SU-DHL-6 (cell line): ENCODE measurements around the gene PPP6R3.

Experiments used
- H2AFZ ChIP-seq: fragments of 200-600 bp; sonication (generic); 2 replicates; pipeline ENCODE4 v1.6.1; 2014; ENCODE audit warnings: low read depth, mild to moderate bottlenecking, moderate library complexity, mixed read lengths, antibody characterized with exemption, low read length; ENCODE audit not compliant: severe bottlenecking
- H3F3A ChIP-seq: fragments of 200-600 bp; shearing (Covaris generic); 2 replicates; pipeline ENCODE4 v1.6.0; 2016; ENCODE audit warnings: antibody characterized with exemption, mild to moderate bottlenecking; ENCODE audit not compliant: insufficient read depth
- H3K27ac ChIP-seq: fragments of 200-600 bp; sonication (generic); 2 replicates; pipeline ENCODE4 v1.5.1; 2016; ENCODE audit warnings: low read depth, mild to moderate bottlenecking, low read length, moderate library complexity, mixed read lengths
- H3K27me3 ChIP-seq: fragments of 200-600 bp; sonication (generic), shearing (Covaris generic); 2 replicates; pipeline ENCODE4 v1.6.0; 2014; ENCODE audit warnings: mild to moderate bottlenecking, low read length
- H3K36me3 ChIP-seq: fragments of 200-600 bp; sonication (generic); 2 replicates; pipeline ENCODE4 v1.6.1; 2014; ENCODE audit warnings: mild to moderate bottlenecking, low read length, mixed read lengths
- H3K4me2 ChIP-seq: fragments of 300-600, 200-600 bp; shearing (Covaris generic), sonication (generic); 2 replicates; pipeline ENCODE4 v1.6.0; 2014; ENCODE audit warnings: low read length, low read depth, mild to moderate bottlenecking; ENCODE audit not compliant: poor library complexity, severe bottlenecking
- H3K4me3 ChIP-seq: fragments of 200-600 bp; sonication (generic); 2 replicates; pipeline ENCODE4 v1.5.1; 2014; ENCODE audit warnings: antibody characterized with exemption, low read length, mild to moderate bottlenecking, mixed read lengths; ENCODE audit not compliant: insufficient read depth, poor library complexity, severe bottlenecking
- H3K79me2 ChIP-seq: fragments of 200-600 bp; sonication (generic); 2 replicates; pipeline ENCODE4 v1.6.1; 2014; ENCODE audit warnings: mild to moderate bottlenecking, low read length, moderate library complexity; ENCODE audit not compliant: insufficient read depth
- H3K9ac ChIP-seq: fragments of 200-600 bp; sonication (generic); 2 replicates; pipeline ENCODE4 v1.7.0; 2014; ENCODE audit warnings: mild to moderate bottlenecking, low read length
- H3K9me2 ChIP-seq: fragments of 200-600 bp; sonication (generic); replicated peaks from 2 replicates; pipeline ENCODE4 v1.6.1; 2014; ENCODE audit warnings: low read length; ENCODE audit not compliant: insufficient read depth
- H3K9me3 ChIP-seq: fragments of 200-600 bp; sonication (generic); 2 replicates; pipeline ENCODE4 v1.6.1; 2014; ENCODE audit warnings: low read length, mixed read lengths; ENCODE audit not compliant: insufficient read depth
- H4K20me1 ChIP-seq: fragments of 200-600 bp; sonication (generic); 2 replicates; pipeline ENCODE4 v1.6.1; 2014; ENCODE audit warnings: low read depth, mild to moderate bottlenecking, antibody characterized with exemption, low read length, moderate library complexity, mixed read lengths
- EZH2phosphoT487 ChIP-seq: fragments of 200-600 bp; sonication (generic), shearing (Covaris generic); conservative IDR thresholded peaks from 2 replicates; pipeline ENCODE4 v1.6.1; 2018; ENCODE audit warnings: mild to moderate bottlenecking, antibody characterized with exemption, low read length, moderate library complexity, mixed read lengths
- TF ChIP-seq, protein P1 (sequence below): fragments of 200-600 bp; sonication (generic); IDR thresholded peaks from one replicate; pipeline ENCODE4 v1.5.1; 2017; ENCODE audit warnings: antibody characterized with exemption, mild to moderate bottlenecking, low read length, moderate library complexity; ENCODE audit not compliant: insufficient read depth, poor library complexity, severe bottlenecking

PPP6R3 gene

GRCh38 chr11:68481579-68482240 is 21.2 kb downstream of the PPP6R3 start:
- H3K9ac ChIP-seq, result no peak overlapping the region
- no peak overlapping the region for H3K4me2 ChIP-seq
- H3K9me3 ChIP-seq, result no peaks in the 10 kb centered on the region
- H3K27me3 ChIP-seq, result no peaks in the 10 kb centered on the region
- no peaks in the 10 kb centered on the region for H3F3A ChIP-seq
- TF ChIP-seq EZH2phosphoT487, result no peak
- TF ChIP-seq, protein P1, sequence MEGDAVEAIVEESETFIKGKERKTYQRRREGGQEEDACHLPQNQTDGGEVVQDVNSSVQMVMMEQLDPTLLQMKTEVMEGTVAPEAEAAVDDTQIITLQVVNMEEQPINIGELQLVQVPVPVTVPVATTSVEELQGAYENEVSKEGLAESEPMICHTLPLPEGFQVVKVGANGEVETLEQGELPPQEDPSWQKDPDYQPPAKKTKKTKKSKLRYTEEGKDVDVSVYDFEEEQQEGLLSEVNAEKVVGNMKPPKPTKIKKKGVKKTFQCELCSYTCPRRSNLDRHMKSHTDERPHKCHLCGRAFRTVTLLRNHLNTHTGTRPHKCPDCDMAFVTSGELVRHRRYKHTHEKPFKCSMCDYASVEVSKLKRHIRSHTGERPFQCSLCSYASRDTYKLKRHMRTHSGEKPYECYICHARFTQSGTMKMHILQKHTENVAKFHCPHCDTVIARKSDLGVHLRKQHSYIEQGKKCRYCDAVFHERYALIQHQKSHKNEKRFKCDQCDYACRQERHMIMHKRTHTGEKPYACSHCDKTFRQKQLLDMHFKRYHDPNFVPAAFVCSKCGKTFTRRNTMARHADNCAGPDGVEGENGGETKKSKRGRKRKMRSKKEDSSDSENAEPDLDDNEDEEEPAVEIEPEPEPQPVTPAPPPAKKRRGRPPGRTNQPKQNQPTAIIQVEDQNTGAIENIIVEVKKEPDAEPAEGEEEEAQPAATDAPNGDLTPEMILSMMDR, result no peak
- no peak overlapping the region for H3K4me3 ChIP-seq
- H3K79me2 ChIP-seq, result peaks cover 99% of the 10 kb centered on the region
- H3K36me3 ChIP-seq, result peaks cover 3% of the 10 kb centered on the region; the same call in 1 of the 2 replicates
- H3K27ac ChIP-seq, result no peak overlapping the region
- no peaks in the 10 kb centered on the region for H3K9me2 ChIP-seq
- H4K20me1 ChIP-seq, result peaks cover 55% of the 10 kb centered on the region
- no peak overlapping the region for H2AFZ ChIP-seq

- no peak overlapping the region for H3K9ac ChIP-seq
- no peak overlapping the region for H3K4me3 ChIP-seq
- H4K20me1 ChIP-seq, result peaks cover 60% of the 10 kb centered on the region
- no peak overlapping the region for H2AFZ ChIP-seq
- TF ChIP-seq, protein P1, result no peak
- no peak for TF ChIP-seq EZH2phosphoT487
- H3K4me2 ChIP-seq, result no peak overlapping the region
- no peak overlapping the region for H3K27ac ChIP-seq
- peaks cover 100% of the 10 kb centered on the region for H3K79me2 ChIP-seq
- no peaks in the 10 kb centered on the region for H3K9me2 ChIP-seq
- no peaks in the 10 kb centered on the region for H3F3A ChIP-seq
- H3K36me3 ChIP-seq, result peaks cover 3% of the 10 kb centered on the region; the same call in 1 of the 2 replicates
- no peaks in the 10 kb centered on the region for H3K9me3 ChIP-seq
- H3K27me3 ChIP-seq, result no peaks in the 10 kb centered on the region
These were observed 28.1 kb downstream of the PPP6R3 start for GRCh38 chr11:68488623-68489022.

DNA sequence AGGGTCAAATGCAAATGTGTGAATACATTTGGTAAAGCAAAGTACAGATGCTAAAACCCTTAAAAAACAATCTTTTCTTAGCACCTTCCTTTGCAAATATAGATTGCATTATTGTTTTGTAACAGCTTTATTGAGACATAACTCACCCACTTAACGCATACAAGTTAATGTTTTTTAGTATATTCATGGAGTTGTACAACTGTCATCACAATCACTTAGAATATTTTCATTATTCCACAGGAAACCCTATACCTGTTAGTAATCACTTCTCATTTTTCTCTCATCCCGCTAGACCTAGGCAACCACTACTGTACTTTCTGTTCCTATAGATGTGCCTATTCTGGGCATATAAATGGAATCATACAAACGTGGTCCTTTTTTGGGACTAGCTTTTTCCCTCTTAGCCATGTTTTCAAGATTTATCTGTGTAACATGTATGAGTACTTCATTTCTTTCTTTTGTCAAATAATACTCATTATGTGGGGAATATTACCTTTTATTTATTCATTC is 34.7 kb downstream of the PPP6R3 start:
- Histone ChIP-seq H3F3A (no peaks in the 10 kb centered on the region; the same call in 1 of the 2 replicates), H3K27me3 (no peaks in the 10 kb centered on the region), H4K20me1 (peaks cover 58% of the 10 kb centered on the region), H3K4me2 (peak overlapping the region; percentile 7), H3K9me3 (no peaks in the 10 kb centered on the region), H3K36me3 (peaks cover 3% of the 10 kb centered on the region; the same call in 1 of the 2 replicates), H3K27ac (no peak overlapping the region), H2AFZ (no peak overlapping the region), H3K4me3 (no peak overlapping the region), H3K9me2 (no peaks in the 10 kb centered on the region), H3K79me2 (peaks cover 97% of the 10 kb centered on the region), H3K9ac (no peak overlapping the region)
- TF ChIP-seq, protein P1, result no peak
- no peak for TF ChIP-seq EZH2phosphoT487
